Fibroblast of peridontal ligament (primary cell): ENCODE results near the gene HOXA5.
A peak's percentile ranks its signal among the peaks of the same experiment; 100 is the strongest.

Source experiments
- DNase-seq: peaks from one replicate; pipeline ENCODE4 v3.0.0-alpha.2; 2010; ENCODE audit errors: extremely low read depth

HOXA5 gene

GRCh38 chr7:27134392-27134791 is 9.1 kb downstream of the HOXA5 start:
- DNase-seq, result peak; percentile 5

GRCh38 chr7:27133409-27134231 is 9.9 kb downstream of the HOXA5 start:
- DNase-seq, result no peak

GRCh38 chr7:27132978-27133377 is 10.5 kb downstream of the HOXA5 start:
- DNase-seq, result no peak

- no peak for DNase-seq
Observed at GRCh38 chr7:27132214-27132613, 11.3 kb downstream of the HOXA5 start.

- DNase-seq, result no peak
Observed at GRCh38 chr7:27131390-27131819, 12.1 kb downstream of the HOXA5 start.

- DNase-seq, result no peak
Observed at GRCh38 chr7:27130540-27131389, 12.7 kb downstream of the HOXA5 start, which contains the start of gene HOXA4. Gene HOXA4 (minus strand): TSS chr7:27130757. CDS start chr7:27130733, 24 bp downstream.

GRCh38 chr7:27129729-27130539 is 13.5 kb downstream of the HOXA5 start:
- DNase-seq, result no peak

GRCh38 chr7:27128776-27129728 is 14.4 kb downstream of the HOXA5 start:
- no peak for DNase-seq

- no peak for DNase-seq
Observed at GRCh38 chr7:27128034-27128433, 15.4 kb downstream of the HOXA5 start.

GRCh38 chr7:27126596-27127327 is 16.7 kb downstream of the HOXA5 start:
- DNase-seq, result no peak

GRCh38 chr7:27125986-27126394 is 17.5 kb downstream of the HOXA5 start:
- no peak for DNase-seq

GRCh38 chr7:27124902-27125689 is 18.4 kb downstream of the HOXA5 start:
- no peak for DNase-seq

- no peak for DNase-seq
Observed at GRCh38 chr7:27124096-27124901, 19.2 kb downstream of the HOXA5 start.

- DNase-seq, result no peak
Observed at GRCh38 chr7:27123477-27124053, 19.9 kb downstream of the HOXA5 start.

GRCh38 chr7:27123007-27123476 is 20.4 kb downstream of the HOXA5 start:
- no peak for DNase-seq

GRCh38 chr7:27122077-27122910 is 21.2 kb downstream of the HOXA5 start:
- no peak for DNase-seq

GRCh38 chr7:27121684-27122076 is 21.8 kb downstream of the HOXA5 start:
- no peak for DNase-seq
